GM19324 (cell line): ENCODE results near the gene BPIFB2.
"Not testable (repeated sequence)": the region's sequence is repeated elsewhere in the genome, so short reads cannot be mapped to it uniquely, and the experiment has no call there.

Source experiments
- ATAC-seq: cut with Tn5 transposase; IDR thresholded peaks from one replicate; pipeline ENCODE4 v1.9.1; 2021; ENCODE audit warnings: mild to moderate bottlenecking, moderate library complexity; ENCODE audit not compliant: unreplicated experiment, low FRiP score

Gene BPIFB2

GRCh38 chr20:32970115-32970972 is 37.2 kb upstream of the BPIFB2 start:
- no peak for ATAC-seq

- no peak for ATAC-seq
These were observed 36.6 kb upstream of the BPIFB2 start for GRCh38 chr20:32970973-32971300.

DNA sequence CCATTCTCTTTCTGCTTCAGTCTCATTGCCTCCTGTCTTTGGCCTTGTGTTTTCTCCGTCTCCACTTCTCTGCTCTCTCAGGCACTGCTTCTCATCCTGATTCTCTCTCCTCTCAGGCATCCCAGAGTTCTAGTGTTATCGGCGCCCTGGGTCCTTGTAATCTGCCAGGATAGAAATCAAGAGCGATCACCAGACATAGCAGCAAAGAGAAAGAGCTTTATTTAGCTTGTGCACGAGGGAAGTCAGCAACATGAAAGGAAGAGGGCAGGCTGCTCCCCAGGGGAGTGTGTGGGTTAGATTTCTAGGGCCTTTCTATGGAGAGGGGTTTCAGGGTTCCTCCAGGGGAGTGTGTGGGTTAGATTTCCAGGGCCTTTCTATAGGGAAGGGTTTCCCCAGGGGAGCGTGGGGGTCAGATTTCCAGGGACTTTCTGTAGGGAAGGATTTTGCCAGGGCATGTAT is 35.8 kb upstream of the BPIFB2 start:
- ATAC-seq: peak; percentile 7

- peak; percentile 54 for ATAC-seq
These were observed 35.1 kb upstream of the BPIFB2 start for GRCh38 chr20:32972181-32973076.

DNA sequence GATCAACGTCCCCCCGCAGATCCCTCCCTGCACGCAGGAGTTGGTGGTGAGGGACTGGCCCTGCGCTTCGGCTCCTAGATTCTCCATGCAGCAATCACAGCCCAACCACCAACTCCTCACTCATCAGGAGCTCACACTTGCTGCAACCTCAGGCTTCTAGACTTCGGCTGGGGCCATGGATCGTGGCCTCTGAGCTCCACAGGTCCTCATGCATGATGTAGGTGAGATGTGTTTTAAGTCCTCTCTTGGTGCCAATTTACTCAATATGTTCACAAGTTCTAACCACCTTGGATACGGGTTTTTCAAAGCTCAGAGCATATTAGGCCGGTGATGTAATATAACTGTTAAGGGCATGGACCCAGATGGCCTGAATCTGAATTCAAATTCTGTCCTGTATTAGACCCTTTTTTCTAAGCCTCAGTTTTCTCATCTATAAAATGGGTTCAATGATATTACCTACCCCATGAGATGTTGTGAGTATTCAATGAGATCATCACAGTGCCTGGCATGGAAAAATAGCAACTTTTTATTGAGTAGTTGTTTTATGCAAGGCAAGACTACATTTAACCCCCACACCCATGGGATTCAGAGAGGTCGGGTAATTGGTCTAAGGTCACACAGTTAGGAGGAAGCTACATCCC is 34.3 kb upstream of the BPIFB2 start:
- no peak for ATAC-seq

- ATAC-seq: not testable (repeated sequence)
These were observed 33.1 kb upstream of the BPIFB2 start for GRCh38 chr20:32974204-32975064.

- ATAC-seq: not testable (repeated sequence)
These were observed 32.4 kb upstream of the BPIFB2 start for GRCh38 chr20:32975121-32975520.

- ATAC-seq: no peak
These were observed 31.5 kb upstream of the BPIFB2 start for GRCh38 chr20:32975698-32976674.

DNA sequence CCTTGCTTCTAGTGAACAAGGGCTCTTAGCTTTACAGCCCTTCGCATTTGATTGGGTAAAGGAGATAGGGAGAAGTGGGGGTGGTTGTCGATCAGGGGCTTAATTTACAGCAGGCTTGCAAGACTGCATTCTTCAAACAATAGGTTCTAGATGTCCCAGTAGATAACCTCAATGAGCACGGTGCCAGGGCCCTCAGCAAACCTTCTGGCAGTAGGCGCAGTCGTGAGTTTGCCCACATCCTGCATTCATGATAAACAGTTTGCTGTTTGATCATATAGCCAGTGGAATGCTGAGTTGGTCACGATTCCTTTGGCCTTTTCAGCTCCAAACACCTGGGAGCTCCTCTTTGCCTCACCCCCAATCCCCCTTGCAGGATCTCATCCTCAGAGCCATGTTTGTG is 30.8 kb upstream of the BPIFB2 start:
- no peak for ATAC-seq

GRCh38 chr20:32977281-32978008 is 30.1 kb upstream of the BPIFB2 start:
- no peak for ATAC-seq

DNA sequence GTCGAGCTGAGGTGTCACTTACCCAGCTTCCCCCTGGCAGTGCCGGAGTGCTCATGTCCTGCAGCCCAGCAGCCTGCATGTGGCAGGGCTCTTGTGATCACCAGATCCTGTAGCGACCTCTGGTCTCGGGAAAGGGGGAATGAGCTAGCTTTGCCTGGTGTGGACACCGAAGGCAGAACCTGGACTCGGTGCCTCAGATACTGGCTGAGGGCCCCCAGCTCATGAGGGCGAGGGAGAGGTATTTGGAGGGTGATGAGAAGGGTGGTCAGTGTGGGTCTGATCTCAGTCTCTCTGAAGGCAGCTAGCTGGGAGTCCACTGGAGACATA is 29.5 kb upstream of the BPIFB2 start:
- ATAC-seq: no peak

DNA sequence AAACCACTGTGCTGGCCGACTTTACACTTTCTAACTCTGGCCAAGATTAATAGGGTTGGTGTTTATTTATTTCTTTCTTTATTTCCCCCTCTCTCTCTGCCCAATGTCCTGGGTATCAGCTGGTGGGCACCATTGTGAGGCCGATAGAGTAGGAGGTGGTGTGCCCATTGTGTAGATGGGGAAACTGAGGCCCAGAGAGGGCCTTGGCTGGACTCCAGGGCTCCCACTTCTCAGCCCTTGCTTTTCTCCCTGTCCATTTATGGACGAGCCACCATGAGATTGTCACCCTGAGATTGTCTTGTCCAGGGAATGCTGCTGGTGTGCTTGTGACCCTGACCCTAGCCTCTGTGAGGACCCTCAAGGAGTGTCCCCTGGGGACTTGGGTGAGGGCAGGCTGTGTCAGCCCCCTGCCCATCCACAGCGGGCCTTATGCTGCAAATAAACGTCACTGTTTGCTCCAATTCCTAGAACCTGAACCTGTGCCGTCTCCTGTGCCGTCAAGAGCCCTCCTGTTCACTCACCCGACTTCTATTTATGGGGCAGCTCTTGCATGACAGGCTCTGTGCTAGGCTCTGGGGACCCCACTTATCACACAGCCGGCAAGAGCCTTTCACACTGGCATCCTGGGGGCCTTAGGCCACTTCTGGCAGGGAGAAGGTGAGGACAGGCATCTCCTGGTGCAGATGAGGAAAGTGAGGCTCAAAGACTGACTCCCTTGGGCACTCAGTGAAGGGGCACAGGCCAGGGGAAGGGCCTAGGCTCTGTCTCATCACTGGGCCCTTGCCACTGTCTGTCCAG is 28.1 kb upstream of the BPIFB2 start:
- no peak for ATAC-seq

DNA sequence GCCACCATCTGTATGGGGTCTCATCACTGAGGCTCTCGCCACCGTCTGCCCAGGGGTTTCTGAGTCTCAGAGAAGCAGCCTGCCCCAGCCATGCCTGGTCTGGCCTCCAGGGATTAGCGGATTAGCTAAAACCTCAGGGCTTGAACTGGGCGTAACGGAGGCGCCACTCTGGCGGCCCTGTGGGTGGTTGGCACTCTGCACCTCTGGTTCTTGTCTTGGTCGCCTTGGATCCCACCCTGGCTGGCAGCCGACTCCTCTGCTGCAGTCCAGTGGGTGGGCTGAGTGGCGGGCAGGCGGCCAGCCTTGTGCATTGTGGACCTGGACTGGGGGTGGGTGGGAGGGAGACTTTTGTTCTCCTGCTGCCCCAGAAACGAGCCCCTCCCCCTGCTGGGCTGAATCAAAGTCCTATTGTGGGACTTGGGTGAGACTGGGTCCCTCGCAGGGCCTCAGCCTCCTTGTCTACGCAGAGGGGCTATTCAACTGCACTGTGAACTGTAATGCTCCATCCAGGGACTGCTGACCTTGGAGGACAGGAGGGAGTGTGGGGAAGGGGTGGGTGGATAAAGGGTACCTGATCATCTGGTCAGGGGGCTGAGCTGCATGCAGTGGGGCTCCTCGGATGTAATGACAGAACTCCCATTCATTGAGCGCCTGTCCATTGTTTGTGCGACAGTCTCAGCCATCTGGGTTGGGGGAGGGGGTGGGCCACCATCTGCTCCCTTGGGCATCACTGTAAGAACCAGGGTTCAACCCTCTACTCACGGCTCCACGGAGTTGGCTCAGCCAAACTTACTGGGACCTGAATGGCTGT is 27.2 kb upstream of the BPIFB2 start:
- ATAC-seq: no peak

DNA sequence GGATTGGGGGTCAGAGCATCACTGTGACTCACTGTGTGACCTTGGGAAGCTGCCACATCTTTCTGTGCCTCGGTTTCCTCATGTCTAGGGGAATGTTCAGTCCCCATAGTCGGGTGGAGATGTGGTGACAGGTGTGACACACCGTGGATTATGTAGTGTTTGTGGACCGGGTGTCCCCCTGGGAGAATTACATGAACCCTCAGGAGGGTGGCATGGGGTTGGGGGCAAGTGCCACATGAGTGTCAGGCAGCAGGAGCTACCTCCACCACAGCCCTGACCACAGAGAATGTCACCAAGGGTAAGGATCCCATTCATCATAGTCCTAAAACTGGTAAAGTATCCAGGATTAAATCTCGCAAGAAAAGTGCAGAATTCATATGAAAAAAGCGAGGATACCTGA is 26.5 kb upstream of the BPIFB2 start:
- ATAC-seq: no peak

DNA sequence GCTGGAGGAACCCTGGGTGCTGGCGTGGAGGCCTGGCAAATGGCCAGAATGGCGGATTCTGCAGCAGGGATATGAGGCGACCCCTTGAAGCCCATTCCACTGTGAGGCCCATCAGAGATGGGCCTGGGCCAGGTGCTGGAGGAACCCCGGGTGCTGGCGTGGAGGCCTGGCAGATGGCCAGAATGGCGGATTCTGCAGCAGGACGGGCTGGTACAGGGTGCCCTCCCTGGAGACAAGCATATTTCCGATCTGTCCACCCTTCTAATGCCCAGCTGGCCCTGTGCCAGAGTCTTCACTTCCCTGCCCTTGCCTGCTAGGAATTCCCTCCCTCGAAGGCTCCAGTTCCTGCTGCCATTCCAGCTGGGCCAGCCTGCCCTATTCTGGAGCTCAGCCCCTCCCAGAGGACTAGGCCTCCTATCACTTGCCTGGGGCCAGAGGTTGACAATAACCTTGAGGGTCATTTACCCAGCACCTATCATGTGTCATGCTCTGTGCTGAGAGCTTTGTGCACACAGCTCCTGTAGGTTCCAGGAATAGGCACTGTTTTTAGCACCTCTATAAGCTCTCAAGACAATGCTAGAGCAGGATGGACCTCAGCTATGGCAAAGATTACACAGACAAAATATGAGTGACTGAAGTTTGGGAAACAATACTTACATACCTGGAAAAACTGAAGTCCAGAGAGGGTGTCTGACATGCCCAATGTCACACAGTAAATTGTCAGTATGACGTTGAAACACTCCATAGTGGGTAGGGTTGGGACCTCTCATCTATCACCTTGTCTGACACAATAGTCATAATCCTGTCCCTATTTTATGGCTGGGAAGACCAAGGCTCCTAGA is 24.7 kb upstream of the BPIFB2 start:
- ATAC-seq: no peak
